Measurements from ENCODE around the gene BCL7C.

- TF ChIP-seq POLR2A (IDR thresholded peaks at IDR 0.05) (no peak), CTCF (IDR thresholded peaks at IDR 0.05) (no peak)
Observed at GRCh38 chr16:30918614-30919013, 24.7 kb upstream of the BCL7C start.

All from testis (tissue), 2 donors.